GM12892 (cell line): ENCODE data around the gene RALB.

Experiments
- POLR2A ChIP-seq: IDR thresholded peaks from 2 replicates; pipeline ENCODE4 v1.6.1; 2011; ENCODE audit warnings: low read depth, low read length, control low read depth
- POLR2AphosphoS5 ChIP-seq: IDR thresholded peaks from 2 replicates; pipeline ENCODE4 v1.6.1; 2011; ENCODE audit warnings: low read depth, low read length, control low read depth

- no peak for TF ChIP-seq POLR2A
- TF ChIP-seq POLR2AphosphoS5: no peak
These were observed 17.0 kb upstream of the RALB start for GRCh38 chr2:120235681-120236080.
